ENCODE data around the gene C3.

DNA sequence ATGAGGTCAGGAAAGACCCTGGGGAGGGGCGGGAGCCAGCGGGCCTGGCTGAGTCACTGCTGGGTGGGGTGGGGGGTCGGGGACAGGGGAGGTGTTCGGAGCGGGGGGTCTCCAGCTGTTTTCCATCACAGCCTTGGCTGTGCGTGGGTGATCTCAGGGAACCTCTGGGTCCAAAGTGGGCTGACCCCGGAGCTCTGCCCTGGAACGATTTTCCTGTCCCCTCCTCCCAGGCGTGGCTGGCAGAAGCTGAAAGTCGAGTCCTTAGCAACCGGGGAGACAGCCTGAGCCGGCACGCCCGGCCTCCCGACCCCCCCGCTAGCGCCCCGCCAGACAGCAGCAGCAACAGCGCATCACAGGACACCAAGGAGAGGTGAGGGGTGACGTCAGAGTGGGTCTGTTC is 29.6 kb upstream of the C3 start:
- TF ChIP-seq, protein P1, sequence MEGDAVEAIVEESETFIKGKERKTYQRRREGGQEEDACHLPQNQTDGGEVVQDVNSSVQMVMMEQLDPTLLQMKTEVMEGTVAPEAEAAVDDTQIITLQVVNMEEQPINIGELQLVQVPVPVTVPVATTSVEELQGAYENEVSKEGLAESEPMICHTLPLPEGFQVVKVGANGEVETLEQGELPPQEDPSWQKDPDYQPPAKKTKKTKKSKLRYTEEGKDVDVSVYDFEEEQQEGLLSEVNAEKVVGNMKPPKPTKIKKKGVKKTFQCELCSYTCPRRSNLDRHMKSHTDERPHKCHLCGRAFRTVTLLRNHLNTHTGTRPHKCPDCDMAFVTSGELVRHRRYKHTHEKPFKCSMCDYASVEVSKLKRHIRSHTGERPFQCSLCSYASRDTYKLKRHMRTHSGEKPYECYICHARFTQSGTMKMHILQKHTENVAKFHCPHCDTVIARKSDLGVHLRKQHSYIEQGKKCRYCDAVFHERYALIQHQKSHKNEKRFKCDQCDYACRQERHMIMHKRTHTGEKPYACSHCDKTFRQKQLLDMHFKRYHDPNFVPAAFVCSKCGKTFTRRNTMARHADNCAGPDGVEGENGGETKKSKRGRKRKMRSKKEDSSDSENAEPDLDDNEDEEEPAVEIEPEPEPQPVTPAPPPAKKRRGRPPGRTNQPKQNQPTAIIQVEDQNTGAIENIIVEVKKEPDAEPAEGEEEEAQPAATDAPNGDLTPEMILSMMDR (IDR thresholded peaks at IDR 0.05 in 8 of 11, conservative IDR thresholded peaks at IDR 0.05 in 3 of 11): no peak
- TF ChIP-seq POLR2A (IDR thresholded peaks at IDR 0.05): no peak
- TF ChIP-seq POLR2AphosphoS5 (IDR thresholded peaks at IDR 0.05): peak in 1 of 3 donors; percentile 30

Data from spleen (tissue), 7 donors.